WTC11 (cell line): ENCODE results near the gene TNFAIP3. TPM values are rescaled to one million over a fixed set of nuclear protein-coding genes. Genes with fewer than 3 reads are reported as not detected.

Source experiments
- ATAC-seq: fragments of 200-7000 bp; cut with Tn5 transposase; 2 replicates; pipeline ENCODE4 v1.10.0; 2021; ENCODE audit warnings: mild to moderate bottlenecking, moderate library complexity
- CTCF ChIA-PET: fragments of 300-600 bp; sonication (Branson Sonifier 250); formaldehyde crosslinking; loops from one replicate; lab custom pipeline; 2021; ENCODE audit warnings: antibody characterized with exemption; lab: Charles Lee
- POLR2A ChIA-PET: fragments of 350-600 bp; sonication (Branson Sonifier 250); formaldehyde crosslinking; loops from one replicate; lab custom pipeline; 2021; ENCODE audit warnings: antibody characterized with exemption; lab: Charles Lee
- DNase-seq: peaks from one replicate; pipeline ENCODE4 v3.0.0; 2021; ENCODE audit warnings: low spot score
- H3K27ac Mint-ChIP-seq: 2 replicates; pipeline ENCODE4 v1.8.0; 2021; ENCODE audit warnings: mixed read lengths
- H3K27me3 Mint-ChIP-seq: 2 replicates; pipeline ENCODE4 v1.8.0; 2021; ENCODE audit warnings: low read depth, mild to moderate bottlenecking, moderate library complexity, mixed read lengths
- H3K36me3 Mint-ChIP-seq: 2 replicates; pipeline ENCODE4 v1.8.0; 2021; ENCODE audit warnings: mixed read lengths
- H3K4me1 Mint-ChIP-seq: 2 replicates; pipeline ENCODE4 v1.8.0; 2022; ENCODE audit warnings: mixed read lengths
- H3K4me3 Mint-ChIP-seq: 2 replicates; pipeline ENCODE4 v1.8.0; 2021; ENCODE audit warnings: mild to moderate bottlenecking, moderate library complexity, mixed read lengths
- H3K9me3 Mint-ChIP-seq: 2 replicates; pipeline ENCODE4 v1.8.0; 2021; ENCODE audit warnings: mixed read lengths
- AFF4 ChIP-seq: sonication (generic); formaldehyde crosslinking; IDR thresholded peaks from 2 replicates; pipeline ENCODE4 v1.8.1; 2023; ENCODE audit warnings: mild to moderate bottlenecking, missing genetic modification reagents, borderline replicate concordance
- ATF1 ChIP-seq: sonication (generic); formaldehyde crosslinking; IDR thresholded peaks from 2 replicates; pipeline ENCODE4 v1.8.1; 2023; ENCODE audit warnings: mild to moderate bottlenecking, moderate library complexity, missing genetic modification reagents
- E2F5 ChIP-seq: sonication (generic); formaldehyde crosslinking; IDR thresholded peaks from 2 replicates; pipeline ENCODE4 v1.8.1; 2022; ENCODE audit warnings: mild to moderate bottlenecking, moderate library complexity, missing genetic modification reagents
- ELF4 ChIP-seq: sonication (generic); formaldehyde crosslinking; IDR thresholded peaks from 2 replicates; pipeline ENCODE4 v1.8.1; 2022; ENCODE audit warnings: low read depth, mild to moderate bottlenecking, moderate library complexity, missing genetic modification reagents
- FOXJ3 ChIP-seq: sonication (generic); formaldehyde crosslinking; IDR thresholded peaks from 2 replicates; pipeline ENCODE4 v1.9.0; 2021; ENCODE audit warnings: missing genetic modification reagents, mild to moderate bottlenecking, borderline replicate concordance
- GABPB1 ChIP-seq: sonication (generic); formaldehyde crosslinking; IDR thresholded peaks from 2 replicates; pipeline ENCODE4 v1.8.1; 2023; ENCODE audit warnings: mild to moderate bottlenecking, missing genetic modification reagents
- HMGA2 ChIP-seq: fragments of 250-450 bp; sonication (Bioruptor Pico); IDR thresholded peaks from 2 replicates; pipeline ENCODE4 v1.4.0; 2021; ENCODE audit warnings: mild to moderate bottlenecking, moderate library complexity
- JUN ChIP-seq: sonication (generic); formaldehyde crosslinking; IDR thresholded peaks from 2 replicates; pipeline ENCODE4 v1.8.0; 2023; ENCODE audit warnings: mild to moderate bottlenecking, missing genetic modification reagents
- NFE2L1 ChIP-seq: sonication (generic); formaldehyde crosslinking; IDR thresholded peaks from 2 replicates; pipeline ENCODE4 v1.8.1; 2023; ENCODE audit warnings: missing genetic modification reagents
- NR2C2 ChIP-seq: sonication (generic); formaldehyde crosslinking; IDR thresholded peaks from 2 replicates; pipeline ENCODE4 v1.8.0; 2022; ENCODE audit warnings: mild to moderate bottlenecking, missing genetic modification reagents
- RELA ChIP-seq: sonication (generic); formaldehyde crosslinking; IDR thresholded peaks from 2 replicates; pipeline ENCODE4 v1.8.1; 2022; ENCODE audit warnings: missing genetic modification reagents, mild to moderate bottlenecking, borderline replicate concordance
- SOX15 ChIP-seq: fragments of 250-450 bp; sonication (Bioruptor Pico); IDR thresholded peaks from 2 replicates; pipeline ENCODE4 v1.9.0; 2021; ENCODE audit warnings: mild to moderate bottlenecking
- STAT6 ChIP-seq: sonication (generic); formaldehyde crosslinking; conservative IDR thresholded peaks from 2 replicates; pipeline ENCODE4 v1.8.1; 2023; ENCODE audit warnings: mild to moderate bottlenecking, low read depth, missing genetic modification reagents, moderate library complexity
- ZNF423 ChIP-seq: fragments of 250-450 bp; sonication (Bioruptor Pico); IDR thresholded peaks from 2 replicates; pipeline ENCODE4 v2.1.2; 2022; ENCODE audit warnings: mild to moderate bottlenecking, moderate library complexity
- ZNF425 ChIP-seq: fragments of 250-450 bp; sonication (Bioruptor Pico); conservative IDR thresholded peaks from 2 replicates; pipeline ENCODE4 v1.9.0; 2021; ENCODE audit warnings: mild to moderate bottlenecking
- total RNA-seq: library from RNA; stranded (reverse); gene quantifications from 3 replicates; pipeline ENCODE4 v1.2.3, GENCODE V29; 2021
- TF ChIP-seq, protein P1 (sequence below): sonication (generic); formaldehyde crosslinking; IDR thresholded peaks from 2 replicates; pipeline ENCODE4 v1.8.1; 2022; ENCODE audit warnings: missing genetic modification reagents, borderline replicate concordance
- TF ChIP-seq, protein P2 (sequence below): fragments of 250-450 bp; sonication (Bioruptor Pico); IDR thresholded peaks from 2 replicates; pipeline ENCODE4 v1.9.0; 2021; ENCODE audit warnings: moderate library complexity, mild to moderate bottlenecking, inconsistent platforms, borderline replicate concordance

TNFAIP3 gene
- total RNA-seq, 1 experiment from 2014 or later: 4.2 TPM

DNA sequence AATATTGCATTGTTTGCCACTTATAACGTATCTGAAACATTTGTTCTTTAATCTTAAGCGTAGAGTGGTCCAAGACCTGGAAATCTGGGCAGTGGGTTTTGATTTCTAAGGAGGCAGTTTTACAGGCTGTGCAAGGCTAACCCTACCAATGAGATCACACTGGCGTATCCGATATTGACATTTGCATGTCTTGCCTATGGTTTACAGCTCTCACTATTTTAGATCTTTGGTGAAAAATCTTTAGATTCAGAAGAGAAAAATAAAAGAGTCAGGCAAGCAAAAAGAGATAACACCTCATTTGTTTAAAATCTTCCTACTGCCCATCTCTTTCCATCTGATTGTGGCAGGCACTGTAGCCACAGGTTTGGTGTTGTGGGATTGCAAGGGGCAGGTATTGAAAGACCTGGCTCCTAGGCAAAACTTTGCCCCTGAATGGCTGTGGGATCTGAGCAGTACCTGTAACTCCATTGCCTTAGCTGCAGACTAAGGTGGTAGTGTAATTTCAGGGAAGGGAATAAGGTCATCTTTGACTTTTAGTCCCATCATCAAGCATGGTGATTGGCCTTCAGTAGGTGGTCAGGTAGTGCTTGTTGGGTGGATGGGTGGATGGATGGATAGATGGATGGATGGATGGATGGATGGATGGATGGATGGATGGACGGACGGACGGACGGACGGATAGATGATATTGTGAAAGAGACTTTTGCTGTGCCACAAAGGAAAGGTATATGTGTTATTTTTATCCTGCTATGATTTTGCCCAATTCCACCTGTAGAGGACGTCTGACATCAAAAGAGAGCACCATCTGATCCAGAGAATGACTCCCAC is 1.9 kb downstream of the TNFAIP3 start (continued):
- TF ChIP-seq E2F5 (CRISPR knock-in tag) (no peak), HMGA2 (CRISPR knock-in tag) (no peak)

- no peaks in the 10 kb centered on the region for H3K36me3 Mint-ChIP-seq
- DNase-seq (no peak), ATAC-seq (no peak)
- ChIA-PET POLR2A (no interaction called here), CTCF (interaction anchor here (1.3 to 2.7 kb wide), 4 partner anchors 10 to 70 kb away, joined by 4 to 8 read pairs (median 6); no protein-coding TSS in a partner anchor)
- H3K4me1 Mint-ChIP-seq: peaks cover 34% of the 10 kb centered on the region
- no peak for TF ChIP-seq STAT6 (CRISPR knock-in tag)
- TF ChIP-seq SOX15: no peak
- no peak for TF ChIP-seq ATF1
- TF ChIP-seq FOXJ3 (CRISPR knock-in tag): no peak
- TF ChIP-seq, protein P1, sequence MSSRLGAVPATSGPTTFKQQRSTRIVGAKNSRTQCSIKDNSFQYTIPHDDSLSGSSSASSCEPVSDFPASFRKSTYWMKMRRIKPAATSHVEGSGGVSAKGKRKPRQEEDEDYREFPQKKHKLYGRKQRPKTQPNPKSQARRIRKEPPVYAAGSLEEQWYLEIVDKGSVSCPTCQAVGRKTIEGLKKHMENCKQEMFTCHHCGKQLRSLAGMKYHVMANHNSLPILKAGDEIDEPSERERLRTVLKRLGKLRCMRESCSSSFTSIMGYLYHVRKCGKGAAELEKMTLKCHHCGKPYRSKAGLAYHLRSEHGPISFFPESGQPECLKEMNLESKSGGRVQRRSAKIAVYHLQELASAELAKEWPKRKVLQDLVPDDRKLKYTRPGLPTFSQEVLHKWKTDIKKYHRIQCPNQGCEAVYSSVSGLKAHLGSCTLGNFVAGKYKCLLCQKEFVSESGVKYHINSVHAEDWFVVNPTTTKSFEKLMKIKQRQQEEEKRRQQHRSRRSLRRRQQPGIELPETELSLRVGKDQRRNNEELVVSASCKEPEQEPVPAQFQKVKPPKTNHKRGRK (CRISPR knock-in tag): no peak
- no peak for TF ChIP-seq ELF4
- TF ChIP-seq NFE2L1 (CRISPR knock-in tag): no peak
- TF ChIP-seq, protein P2, sequence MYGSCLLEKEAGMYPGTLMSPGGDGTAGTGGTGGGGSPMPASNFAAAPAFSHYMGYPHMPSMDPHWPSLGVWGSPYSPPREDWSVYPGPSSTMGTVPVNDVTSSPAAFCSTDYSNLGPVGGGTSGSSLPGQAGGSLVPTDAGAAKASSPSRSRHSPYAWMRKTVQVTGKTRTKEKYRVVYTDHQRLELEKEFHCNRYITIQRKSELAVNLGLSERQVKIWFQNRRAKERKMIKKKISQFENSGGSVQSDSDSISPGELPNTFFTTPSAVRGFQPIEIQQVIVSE: no peak
- TF ChIP-seq RELA (CRISPR knock-in tag): no peak
- TF ChIP-seq JUN (CRISPR knock-in tag): no peak
- TF ChIP-seq GABPB1 (CRISPR knock-in tag): no peak
- no peak for TF ChIP-seq NR2C2 (CRISPR knock-in tag)
- TF ChIP-seq AFF4: no peak
- no peak for TF ChIP-seq ZNF425 (CRISPR knock-in tag)
- TF ChIP-seq HMGA2 (CRISPR knock-in tag): no peak
- TF ChIP-seq E2F5 (CRISPR knock-in tag): no peak
- TF ChIP-seq ZNF423 (CRISPR knock-in tag): no peak
- H3K4me3 Mint-ChIP-seq: no peak overlapping the region
- H3K9me3 Mint-ChIP-seq: no peaks in the 10 kb centered on the region
- no peak overlapping the region for H3K27ac Mint-ChIP-seq
- H3K27me3 Mint-ChIP-seq: peaks cover 31% of the 10 kb centered on the region
Observed at GRCh38 chr6:137869549-137870307, 2.7 kb downstream of the TNFAIP3 start.
